Testis (tissue), 2 donors: ENCODE results near the gene C6orf15.

Experiments
- CTCF ChIP-seq, 3 experiments: fragments of 450-650 bp in 2 of 3; fragments of 200-600 bp in 1 of 3; sonication (generic) in 1 of 3; IDR thresholded peaks; one replicate each; pipeline ENCODE4 v1.5.1; 2016 to 2019; ENCODE audit warnings: antibody characterized with exemption in 3 of 3, mild to moderate bottlenecking in 2 of 3, moderate library complexity in 1 of 3
- POLR2A ChIP-seq: fragments of 450-650 bp; IDR thresholded peaks from one replicate; pipeline ENCODE4 v1.6.1; 2017; ENCODE audit warnings: antibody characterized with exemption, mild to moderate bottlenecking, moderate library complexity

DNA sequence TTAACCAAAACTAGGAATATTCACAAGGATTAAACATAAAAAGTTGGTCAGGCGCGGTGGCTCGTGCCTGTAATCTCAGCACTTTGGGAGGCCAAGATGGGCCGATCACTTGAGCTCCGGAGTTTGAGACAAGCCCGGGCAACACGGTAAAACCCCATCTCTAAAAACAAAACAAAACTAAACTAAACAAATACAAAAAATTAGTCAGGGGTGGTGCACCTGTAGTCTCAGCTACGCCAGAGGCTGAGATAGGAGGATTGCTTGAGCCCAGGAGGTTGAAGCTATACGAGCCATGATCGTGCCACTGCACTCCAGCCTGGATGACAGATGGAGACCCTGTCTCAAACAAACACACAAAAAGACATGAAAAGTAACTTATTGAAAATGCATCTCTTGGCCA, 23.3 kb upstream of the C6orf15 start:
- TF ChIP-seq CTCF (IDR thresholded peaks at IDR 0.05) (no peak), POLR2A (no peak)
